ENCODE measurements around the gene MYL4. TPM values are rescaled to one million over a fixed set of nuclear protein-coding genes. Genes with fewer than 3 reads are reported as not detected.
"Not testable (repeated sequence)": the region's sequence is repeated elsewhere in the genome, so short reads cannot be mapped to it uniquely, and the experiment has no call there.

Gene MYL4
- total RNA-seq, 2 experiments from 2014 or later, result not detected

- Mint-ChIP-seq H3K9me3 (no peaks in the 10 kb centered on the region), H3K27me3 (peaks cover 42% of the 10 kb centered on the region), H3K36me3 (no peaks in the 10 kb centered on the region), H3K27ac (no peak overlapping the region), H3K4me1 (ENCODE audit: low read depth) (peaks cover 10% of the 10 kb centered on the region), H3K4me3 (peak overlapping the region; percentile 48)
- no peak for DNase-seq
- intact Hi-C loops (cut with micrococcal nuclease), result no loop called here
- ChIA-PET POLR2A (no interaction called here), CTCF (interaction anchor here (3.2 kb wide), 1 partner anchor 63 kb away, joined by 9 read pairs; no protein-coding TSS in a partner anchor)
Observed at GRCh38 chr17:47252766-47253512, 43.8 kb downstream of the MYL4 start.

DNA sequence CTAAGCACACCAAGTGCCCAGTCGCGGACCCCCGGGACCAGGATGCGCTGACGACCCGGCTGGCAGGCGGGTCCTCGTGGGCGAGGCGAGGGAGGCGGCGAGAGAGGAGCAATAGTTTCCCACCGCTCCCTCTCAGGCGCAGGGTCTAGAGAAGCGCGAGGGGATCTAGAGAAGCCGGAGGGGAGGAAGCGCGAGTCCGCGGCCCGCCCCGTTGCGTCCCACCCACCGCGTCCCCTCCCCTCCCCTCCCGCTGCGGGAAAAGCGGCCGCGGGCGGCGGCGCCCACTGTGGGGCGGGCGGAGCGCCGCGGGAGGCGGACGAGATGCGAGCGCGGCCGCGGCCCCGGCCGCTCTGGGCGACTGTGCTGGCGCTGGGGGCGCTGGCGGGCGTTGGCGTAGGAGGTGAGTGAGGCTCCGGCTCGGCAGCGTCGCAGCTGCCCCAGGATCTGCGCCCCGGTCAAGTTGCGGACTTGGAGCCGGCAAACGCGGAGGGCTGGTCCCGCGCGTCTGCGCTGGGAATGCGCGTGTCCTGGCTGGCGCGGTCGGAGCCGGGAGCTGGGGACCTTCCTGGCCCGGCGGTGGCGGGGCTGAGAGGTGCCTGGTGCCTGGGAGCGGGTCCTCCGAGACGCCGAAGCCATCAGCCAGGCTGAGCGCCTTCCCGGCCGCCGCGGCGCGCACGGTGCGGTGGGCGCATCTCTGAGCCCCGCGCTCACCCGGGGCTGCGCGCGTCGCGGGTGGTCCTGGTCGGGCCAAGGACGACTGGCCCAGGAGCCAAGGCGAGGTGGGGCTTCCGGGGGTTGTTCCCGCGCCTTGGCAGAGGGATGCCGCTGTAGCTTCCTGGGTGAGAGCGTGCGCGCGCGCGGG, 44.6 kb downstream of the MYL4 start, which contains the start of gene ITGB3:
Gene ITGB3, plus strand, starts transcription at position 287 of the 862 bp plus-strand sequence. Its CDS starts 35 bp downstream, at position 322.
- Mint-ChIP-seq H3K27ac (no peak within 1 kb of the TSS), H3K36me3 (no peaks in the 10 kb centered on the region), H3K9me3 (no peaks in the 10 kb centered on the region), H3K27me3 (peaks cover 47% of the 10 kb centered on the region), H3K4me3 (peak within 1 kb of the TSS; percentile 77), H3K4me1 (ENCODE audit: low read depth) (peaks cover 10% of the 10 kb centered on the region)
- intact Hi-C loops (cut with micrococcal nuclease), result no loop called here
- DNase-seq, result peak; percentile 74
- ChIA-PET CTCF (interaction anchor here (0.9 to 3.2 kb wide), 2 partner anchors 62 to 466 kb away, joined by 4 to 9 read pairs; no protein-coding TSS in a partner anchor), POLR2A (no interaction called here)

GRCh38 chr17:47254403-47254943, 45.3 kb downstream of the MYL4 start:
- peaks cover 10% of the 10 kb centered on the region for H3K4me1 Mint-ChIP-seq (ENCODE audit: low read depth)
- CTCF ChIA-PET, result interaction anchor here (0.9 to 3.2 kb wide), 2 partner anchors 62 to 465 kb away, joined by 4 to 9 read pairs; no protein-coding TSS in a partner anchor
- intact Hi-C loops (cut with micrococcal nuclease), result no loop called here
- DNase-seq, result no peak
- H3K36me3 Mint-ChIP-seq, result no peaks in the 10 kb centered on the region
- POLR2A ChIA-PET, result no interaction called here
- H3K27me3 Mint-ChIP-seq, result peaks cover 50% of the 10 kb centered on the region
- H3K27ac Mint-ChIP-seq, result no peak overlapping the region
- no peaks in the 10 kb centered on the region for H3K9me3 Mint-ChIP-seq
- H3K4me3 Mint-ChIP-seq, result peak overlapping the region; percentile 77

DNA sequence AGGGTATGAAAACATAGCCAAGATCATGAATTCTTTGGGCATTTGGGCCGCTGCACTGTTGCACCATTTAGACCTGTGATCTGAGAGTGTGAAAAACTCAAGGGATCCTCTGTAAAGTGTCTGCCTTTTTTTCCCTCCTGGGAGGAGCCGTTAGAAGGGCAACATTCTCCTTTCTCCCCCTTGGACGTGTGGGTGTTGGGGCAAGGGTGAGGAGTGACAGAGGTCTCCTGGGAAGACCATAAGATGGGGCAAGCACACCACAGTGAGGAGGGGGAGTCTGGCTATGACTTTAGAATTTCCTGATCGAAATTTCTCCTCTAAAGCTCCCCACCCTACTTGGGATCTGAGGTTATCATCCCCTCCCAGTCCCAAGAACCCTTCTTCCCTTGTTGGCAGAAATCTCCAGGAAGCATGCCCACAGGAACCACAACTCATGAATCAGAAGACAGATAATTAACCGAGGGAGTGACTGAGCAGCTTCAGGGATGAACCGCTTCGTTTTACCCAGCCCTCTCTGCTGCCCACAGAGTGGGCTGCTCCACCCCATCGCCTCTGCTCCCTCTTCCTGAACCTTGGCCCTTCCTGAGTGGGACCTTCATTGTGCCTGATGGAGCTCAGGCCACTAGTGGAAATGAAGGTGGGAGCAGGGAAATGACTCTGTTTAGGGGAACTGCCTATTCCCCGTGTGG, 48.6 kb downstream of the MYL4 start:
- Mint-ChIP-seq H3K9me3 (no peaks in the 10 kb centered on the region), H3K36me3 (no peaks in the 10 kb centered on the region), H3K27me3 (peaks cover 52% of the 10 kb centered on the region), H3K4me3 (no peak overlapping the region), H3K27ac (no peak overlapping the region), H3K4me1 (ENCODE audit: low read depth) (peaks cover 10% of the 10 kb centered on the region)
- intact Hi-C loops (cut with micrococcal nuclease), result no loop called here
- ChIA-PET CTCF (no interaction called here), POLR2A (no interaction called here)
- no peak for DNase-seq

DNA sequence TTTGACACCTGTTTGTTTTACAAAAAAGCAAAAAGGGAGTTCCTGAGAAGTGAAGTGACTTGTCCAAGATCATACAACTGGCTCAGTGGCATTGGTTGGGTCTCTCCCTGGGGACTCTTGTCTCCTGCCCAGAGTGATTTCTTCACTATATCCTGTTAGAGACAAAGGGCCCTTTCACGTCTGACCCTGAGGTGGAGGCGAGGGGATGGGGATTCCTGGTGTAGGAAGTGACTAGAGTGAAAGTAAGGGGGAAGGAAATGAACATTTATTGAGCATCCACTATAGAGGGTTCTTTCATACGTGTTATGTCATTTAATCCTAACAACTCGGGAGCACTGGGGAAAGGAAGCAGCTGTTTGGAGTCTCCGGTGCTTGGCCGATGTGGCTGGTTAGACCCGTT, 53.4 kb downstream of the MYL4 start:
- intact Hi-C loops (cut with micrococcal nuclease), result no loop called here
- Mint-ChIP-seq H3K27me3 (peaks cover 22% of the 10 kb centered on the region), H3K9me3 (no peaks in the 10 kb centered on the region), H3K27ac (no peak overlapping the region), H3K4me1 (ENCODE audit: low read depth) (peaks cover 4% of the 10 kb centered on the region), H3K36me3 (no peaks in the 10 kb centered on the region), H3K4me3 (no peak overlapping the region)
- ChIA-PET POLR2A (no interaction called here), CTCF (no interaction called here)
- DNase-seq, result no peak

DNA sequence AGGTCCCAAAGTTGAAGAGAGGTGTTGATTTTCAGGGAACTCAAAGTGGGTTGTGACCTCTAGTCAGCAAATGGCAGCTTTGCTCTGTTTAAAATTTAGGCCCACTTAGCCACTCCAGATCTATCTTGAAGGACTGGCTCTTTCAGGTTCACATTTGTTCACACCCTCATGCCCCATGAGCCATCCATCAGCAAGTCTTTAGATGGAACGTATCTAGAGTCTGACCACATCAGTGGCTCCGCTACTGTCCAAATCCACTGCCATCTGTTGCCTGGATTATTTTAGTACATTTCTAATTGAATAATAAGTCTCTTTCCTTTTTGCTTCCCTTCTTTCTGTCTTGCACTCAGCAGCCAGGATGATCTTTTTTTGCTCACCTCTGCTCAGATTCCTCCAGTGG, 55.0 kb downstream of the MYL4 start:
- CTCF ChIA-PET, result no interaction called here
- Mint-ChIP-seq H3K9me3 (peaks cover under 1% of the 10 kb centered on the region), H3K4me3 (no peak overlapping the region), H3K4me1 (ENCODE audit: low read depth) (no peaks in the 10 kb centered on the region), H3K36me3 (no peaks in the 10 kb centered on the region), H3K27ac (no peak overlapping the region), H3K27me3 (peaks cover 10% of the 10 kb centered on the region)
- POLR2A ChIA-PET, result no interaction called here
- intact Hi-C loops (cut with micrococcal nuclease), result no loop called here
- no peak for DNase-seq

GRCh38 chr17:47265983-47266541, 56.9 kb downstream of the MYL4 start:
- Mint-ChIP-seq H3K9me3 (peaks cover 5% of the 10 kb centered on the region), H3K27me3 (peaks cover 7% of the 10 kb centered on the region), H3K4me3 (no peak overlapping the region), H3K4me1 (ENCODE audit: low read depth) (no peaks in the 10 kb centered on the region), H3K36me3 (peaks cover 3% of the 10 kb centered on the region), H3K27ac (no peak overlapping the region)
- DNase-seq, result no peak
- intact Hi-C loops (cut with micrococcal nuclease), result no loop called here
- ChIA-PET CTCF (interaction anchor here (0.7 kb wide), 1 partner anchor 1626 kb away, joined by 4 read pairs; no protein-coding TSS in a partner anchor), POLR2A (no interaction called here)

- CTCF ChIA-PET, result no interaction called here
- DNase-seq, result no peak
- Mint-ChIP-seq H3K4me1 (ENCODE audit: low read depth) (no peaks in the 10 kb centered on the region), H3K36me3 (peaks cover 3% of the 10 kb centered on the region), H3K4me3 (no peak overlapping the region), H3K9me3 (peaks cover 5% of the 10 kb centered on the region), H3K27me3 (peaks cover 7% of the 10 kb centered on the region), H3K27ac (no peak overlapping the region)
- intact Hi-C loops (cut with micrococcal nuclease), result no loop called here
- POLR2A ChIA-PET, result no interaction called here
Observed at GRCh38 chr17:47266782-47267181, 57.6 kb downstream of the MYL4 start.

GRCh38 chr17:47267354-47267828, 58.2 kb downstream of the MYL4 start:
- ChIA-PET POLR2A (no interaction called here), CTCF (no interaction called here)
- H3K36me3 Mint-ChIP-seq, result peaks cover 3% of the 10 kb centered on the region
- H3K4me3 Mint-ChIP-seq, result no peak overlapping the region
- no peaks in the 10 kb centered on the region for H3K4me1 Mint-ChIP-seq (ENCODE audit: low read depth)
- H3K9me3 Mint-ChIP-seq, result peaks cover 5% of the 10 kb centered on the region
- H3K27ac Mint-ChIP-seq, result no peak overlapping the region
- peaks cover 7% of the 10 kb centered on the region for H3K27me3 Mint-ChIP-seq
- DNase-seq, result no peak
- intact Hi-C loops (cut with micrococcal nuclease), result no loop called here

GRCh38 chr17:47268964-47269363, 59.8 kb downstream of the MYL4 start:
- POLR2A ChIA-PET; H3K27me3 Mint-ChIP-seq; H3K4me1 Mint-ChIP-seq (ENCODE audit: low read depth); DNase-seq; intact Hi-C loops (cut with micrococcal nuclease); H3K36me3 Mint-ChIP-seq; H3K4me3 Mint-ChIP-seq; CTCF ChIA-PET; H3K27ac Mint-ChIP-seq; H3K9me3 Mint-ChIP-seq: not testable (repeated sequence)

GRCh38 chr17:47269561-47270280, 60.6 kb downstream of the MYL4 start:
- POLR2A ChIA-PET; H3K27me3 Mint-ChIP-seq; CTCF ChIA-PET; intact Hi-C loops (cut with micrococcal nuclease); H3K9me3 Mint-ChIP-seq; H3K4me1 Mint-ChIP-seq (ENCODE audit: low read depth); H3K27ac Mint-ChIP-seq; H3K4me3 Mint-ChIP-seq; H3K36me3 Mint-ChIP-seq; DNase-seq: not testable (repeated sequence)

All from activated CD4-positive, alpha-beta memory T cell treated with anti-CD3 and anti-CD28 coated beads for 36 hours (primary cell).